ENCODE results near the gene CLK1. TPM values are rescaled to one million over a fixed set of nuclear protein-coding genes. Genes with fewer than 3 reads are reported as not detected.

CLK1 gene
- total RNA-seq: 47.6 and 63.0 TPM in 2 replicates

GRCh38 chr2:200864176-200865034 lies at the start of gene CLK1:
Gene CLK1 (minus strand): TSS chr2:200864658. CDS start chr2:200861862, 2,796 bp downstream.
- peak within 1 kb of the TSS; percentile 99 for H3K4me3 ChIP-seq (ENCODE audit: low read depth, low read length)
- no peaks in the 10 kb centered on the region for H3K27me3 ChIP-seq (ENCODE audit: control insufficient read depth, insufficient read depth, low read length)
- peak; percentile 78 for DNase-seq (ENCODE audit: low read depth)
- H3K36me3 ChIP-seq (ENCODE audit: control insufficient read depth, insufficient read depth, low read length): no peaks in the 10 kb centered on the region
- TF ChIP-seq CTCF (IDR thresholded peaks at IDR 0.05; ENCODE audit: insufficient read depth, low read length, poor library complexity, severe bottlenecking): no peak

- Histone ChIP-seq H3K36me3 (ENCODE audit: control insufficient read depth, insufficient read depth, low read length) (no peaks in the 10 kb centered on the region), H3K27me3 (ENCODE audit: control insufficient read depth, insufficient read depth, low read length) (no peaks in the 10 kb centered on the region), H3K4me3 (ENCODE audit: low read depth, low read length) (no peak overlapping the region)
- DNase-seq (ENCODE audit: low read depth): no peak
- TF ChIP-seq CTCF (IDR thresholded peaks at IDR 0.05; ENCODE audit: insufficient read depth, low read length, poor library complexity, severe bottlenecking): no peak
Measured at GRCh38 chr2:200913654-200914053, 49.2 kb upstream of the CLK1 start.

GRCh38 chr2:200909958-200910357 lies 45.5 kb upstream of the CLK1 start:
- TF ChIP-seq CTCF (IDR thresholded peaks at IDR 0.05; ENCODE audit: insufficient read depth, low read length, poor library complexity, severe bottlenecking): no peak
- Histone ChIP-seq H3K4me3 (ENCODE audit: low read depth, low read length) (no peak overlapping the region), H3K36me3 (ENCODE audit: control insufficient read depth, insufficient read depth, low read length) (no peaks in the 10 kb centered on the region), H3K27me3 (ENCODE audit: control insufficient read depth, insufficient read depth, low read length) (no peaks in the 10 kb centered on the region)
- no peak for DNase-seq (ENCODE audit: low read depth)

GRCh38 chr2:200905618-200906296 lies 41.3 kb upstream of the CLK1 start:
- DNase-seq (ENCODE audit: low read depth): peak; percentile 21
- peak; percentile 83 for TF ChIP-seq CTCF (IDR thresholded peaks at IDR 0.05; ENCODE audit: insufficient read depth, low read length, poor library complexity, severe bottlenecking)
- Histone ChIP-seq H3K27me3 (ENCODE audit: control insufficient read depth, insufficient read depth, low read length) (no peaks in the 10 kb centered on the region), H3K36me3 (ENCODE audit: control insufficient read depth, insufficient read depth, low read length) (no peaks in the 10 kb centered on the region), H3K4me3 (ENCODE audit: low read depth, low read length) (no peak overlapping the region)

GRCh38 chr2:200901459-200902072 lies 37.1 kb upstream of the CLK1 start:
- no peaks in the 10 kb centered on the region for H3K36me3 ChIP-seq (ENCODE audit: control insufficient read depth, insufficient read depth, low read length)
- DNase-seq (ENCODE audit: low read depth): peak; percentile 74
- peak; percentile 75 for TF ChIP-seq CTCF (IDR thresholded peaks at IDR 0.05; ENCODE audit: insufficient read depth, low read length, poor library complexity, severe bottlenecking)
- H3K4me3 ChIP-seq (ENCODE audit: low read depth, low read length): no peak overlapping the region
- no peaks in the 10 kb centered on the region for H3K27me3 ChIP-seq (ENCODE audit: control insufficient read depth, insufficient read depth, low read length)

Data from kidney epithelial cell (primary cell).